Muscle of leg (tissue), 11 donors: Measurements from ENCODE around the gene ZNF283. TPM values are rescaled to one million over a fixed set of nuclear protein-coding genes. Genes with fewer than 3 reads are reported as not detected.
A peak's percentile ranks its signal among the peaks of the same experiment; 100 is the strongest.
"Not testable (repeated sequence)": the region's sequence is repeated elsewhere in the genome, so short reads cannot be mapped to it uniquely, and the experiment has no call there.

ENCODE experiments used
- DNase-seq: peaks from one replicate; pipeline ENCODE4 v3.0.0; 2013
- H3K27ac ChIP-seq: one replicate; pipeline ENCODE4 v1.5.1; 2013; ENCODE audit warnings: mild to moderate bottlenecking, low read length, control low read depth
- H3K27me3 ChIP-seq: one replicate; pipeline ENCODE4 v1.6.1; 2013; ENCODE audit warnings: low read length; ENCODE audit not compliant: control insufficient read depth, insufficient read depth
- H3K36me3 ChIP-seq: one replicate; pipeline ENCODE4 v1.6.1; 2013; ENCODE audit warnings: low read length; ENCODE audit not compliant: control insufficient read depth, insufficient read depth
- H3K4me1 ChIP-seq: one replicate; pipeline ENCODE4 v1.6.1; 2013; ENCODE audit warnings: low read length; ENCODE audit not compliant: control insufficient read depth, insufficient read depth
- H3K4me3 ChIP-seq: one replicate; pipeline ENCODE4 v1.5.1; 2013; ENCODE audit warnings: low read length, control low read depth
- H3K9me3 ChIP-seq: replicated peaks from 2 replicates; pipeline ENCODE4 v1.6.1; 2013; ENCODE audit warnings: low read depth, low read length; ENCODE audit not compliant: control insufficient read depth
- WGBS: methylation state at CpG from one replicate; pipeline ENCODE4 v1.1.5; 2013; ENCODE audit warnings: missing lambda C conversion rate; ENCODE audit not compliant: insufficient coverage; 5-methylcytosine and 5-hydroxymethylcytosine counted together
- polyA plus RNA-seq, 8 donors: library from polyadenylated mRNA; unstranded; fragments of 120-200 nt; gene quantifications; one replicate each; pipeline versions ENCODE4 v1.2.1 to v1.2.3, GENCODE V29; 2013; ENCODE audit warnings: inconsistent platforms in 1 of 8, low replicate concordance in 1 of 8; ENCODE audit not compliant: insufficient read length in 8 of 8, insufficient read depth in 1 of 8
- total RNA-seq: library from RNA; stranded (reverse); fragments of 120-200 nt; gene quantifications from one replicate; pipeline ENCODE4 v1.2.4, GENCODE V29; 2013

Gene ZNF283
- total and polyA plus RNA-seq, 9 donors = 5.9 to 16.8 (median 9.0) TPM

DNA sequence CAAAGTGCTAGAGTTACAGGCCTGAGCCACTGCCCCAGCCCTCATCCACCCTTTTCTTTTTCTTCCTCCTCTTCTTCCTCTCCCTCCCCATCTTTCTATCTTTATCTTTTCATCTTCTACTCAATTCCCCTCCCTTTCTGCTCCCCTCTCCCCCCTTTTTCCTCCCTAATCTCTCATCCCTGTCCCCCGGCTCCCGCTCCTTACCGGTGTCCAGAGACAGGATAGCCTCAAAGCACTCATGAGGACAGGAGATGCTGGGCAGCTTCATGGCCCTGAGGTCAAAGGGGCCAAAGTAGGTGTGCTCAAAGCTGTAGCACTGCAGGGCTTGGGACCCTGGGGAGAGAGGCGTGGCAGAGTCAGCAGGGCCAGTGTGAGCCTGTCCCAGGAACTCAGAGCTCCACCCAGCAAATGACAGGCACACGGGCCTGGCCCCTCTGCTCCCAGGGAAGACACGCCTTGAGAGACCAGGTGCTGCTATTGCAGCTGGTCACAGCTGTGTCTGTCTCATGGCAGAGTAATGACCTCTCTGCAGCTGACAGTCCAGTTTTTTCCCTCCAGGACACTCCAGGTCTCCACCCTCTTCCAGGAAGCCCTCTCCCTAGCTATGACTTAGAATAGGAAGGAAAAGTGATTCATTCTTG lies 27.5 kb upstream of the ZNF283 start:
- no peak overlapping the region for H3K4me3 ChIP-seq

DNA sequence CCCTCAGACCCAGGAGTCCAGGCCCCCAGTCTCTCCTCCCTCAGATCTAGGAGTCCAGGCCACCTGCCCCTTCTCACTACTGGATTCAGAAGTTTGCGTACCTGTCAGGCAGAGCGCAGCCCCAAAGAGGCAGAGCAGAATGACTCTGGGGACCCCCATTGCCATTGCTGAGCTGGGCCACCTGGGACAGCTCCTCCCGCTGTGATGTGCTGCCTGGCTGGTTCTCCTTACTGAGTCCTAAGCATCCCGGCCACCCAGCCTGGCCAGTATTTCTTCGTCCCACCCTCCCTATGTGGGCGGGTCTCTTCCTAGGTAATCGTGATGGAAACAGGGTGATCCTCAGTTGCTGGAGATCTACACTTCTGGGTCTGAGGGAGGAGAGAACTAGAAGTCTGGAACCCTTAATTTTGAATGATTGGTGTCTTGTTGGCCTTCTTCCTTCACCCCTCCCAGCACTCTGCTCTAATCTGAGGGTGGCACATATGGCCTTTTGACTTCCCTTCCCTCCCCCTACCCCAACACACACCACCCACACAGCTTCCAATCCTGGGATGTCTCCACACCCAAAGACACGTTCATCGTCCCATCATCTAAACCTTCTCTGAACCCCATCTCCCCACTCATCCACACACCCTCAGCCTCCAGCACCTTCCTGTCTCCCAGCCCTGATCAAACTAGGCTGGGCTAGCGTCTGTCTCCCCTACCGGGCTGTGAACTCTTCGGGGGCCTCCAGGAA lies 24.7 kb upstream of the ZNF283 start, which contains the start of gene LYPD5:
Gene LYPD5 (minus strand): TSS at position 232 of the 736 bp plus-strand sequence. CDS start 67 bp downstream, at position 165.
- no peaks in the 10 kb centered on the region for H3K36me3 ChIP-seq
- no peak within 1 kb of the TSS for H3K27ac ChIP-seq
- peaks cover 7% of the 10 kb centered on the region for H3K4me1 ChIP-seq
- 68% methylated on average over 9 of the region's 12 CpGs for WGBS
- H3K9me3 ChIP-seq = no peaks in the 10 kb centered on the region
- H3K4me3 ChIP-seq = no peak within 1 kb of the TSS
- H3K27me3 ChIP-seq = peaks cover 15% of the 10 kb centered on the region
- no peak for DNase-seq

More for the DNA sequence above, 27.5 kb upstream of the ZNF283 start:
- WGBS = 51% methylated on average over 6 of the region's 6 CpGs
- Histone ChIP-seq H3K4me1 (peaks cover 7% of the 10 kb centered on the region), H3K36me3 (no peaks in the 10 kb centered on the region), H3K27me3 (peaks cover 15% of the 10 kb centered on the region), H3K9me3 (no peaks in the 10 kb centered on the region), H3K27ac (no peak overlapping the region)
- no peak for DNase-seq

DNA sequence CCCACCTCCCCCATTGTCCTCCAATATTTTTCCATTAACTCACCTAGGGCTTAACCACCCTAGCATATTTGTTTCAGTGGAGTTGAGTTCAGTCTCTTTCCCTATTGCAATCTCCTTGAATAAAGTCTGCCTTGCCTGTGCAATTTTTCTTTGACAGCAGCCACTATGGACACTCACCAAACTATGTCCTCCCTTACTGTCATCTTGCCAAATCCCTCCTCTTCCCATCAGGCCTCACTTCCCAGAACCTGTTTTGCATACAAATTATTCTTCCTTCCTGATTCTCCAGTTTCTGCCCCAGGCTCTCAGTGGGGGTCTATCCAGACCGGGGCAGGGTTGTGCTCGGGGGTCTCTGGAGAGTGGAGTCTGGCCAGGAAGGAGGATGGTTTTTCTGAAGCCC lies 22.7 kb upstream of the ZNF283 start:
- WGBS = 40% methylated on average over 1 of the region's 2 CpGs
- Histone ChIP-seq H3K27ac (no peak overlapping the region), H3K36me3 (no peaks in the 10 kb centered on the region), H3K4me3 (no peak overlapping the region), H3K27me3 (no peaks in the 10 kb centered on the region), H3K9me3 (no peaks in the 10 kb centered on the region), H3K4me1 (no peaks in the 10 kb centered on the region)
- DNase-seq = no peak

DNA sequence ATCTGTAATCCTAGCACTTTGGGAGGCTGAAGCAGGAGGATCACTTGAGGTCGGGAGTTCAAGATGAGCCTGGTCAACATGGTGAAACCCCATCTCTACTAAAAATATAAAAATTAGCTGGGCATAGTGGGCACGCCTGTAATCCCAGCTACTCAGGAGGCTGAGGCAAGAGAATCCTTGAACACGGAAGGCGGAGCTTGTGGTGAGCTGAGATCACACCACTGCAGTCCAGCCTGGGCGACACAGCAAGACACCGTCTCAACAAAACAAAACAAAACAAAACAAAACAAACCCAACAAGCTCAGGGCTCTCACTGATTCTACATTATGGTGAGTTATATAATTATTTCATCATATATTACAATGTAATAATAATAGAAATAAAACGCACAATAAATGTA lies 20.7 kb upstream of the ZNF283 start:
- not testable (repeated sequence) for H3K4me1 ChIP-seq, H3K27me3 ChIP-seq, H3K27ac ChIP-seq, H3K9me3 ChIP-seq, H3K4me3 ChIP-seq, H3K36me3 ChIP-seq, DNase-seq
- no CpG with 5 or more reads among the region's 7 CpGs for WGBS

DNA sequence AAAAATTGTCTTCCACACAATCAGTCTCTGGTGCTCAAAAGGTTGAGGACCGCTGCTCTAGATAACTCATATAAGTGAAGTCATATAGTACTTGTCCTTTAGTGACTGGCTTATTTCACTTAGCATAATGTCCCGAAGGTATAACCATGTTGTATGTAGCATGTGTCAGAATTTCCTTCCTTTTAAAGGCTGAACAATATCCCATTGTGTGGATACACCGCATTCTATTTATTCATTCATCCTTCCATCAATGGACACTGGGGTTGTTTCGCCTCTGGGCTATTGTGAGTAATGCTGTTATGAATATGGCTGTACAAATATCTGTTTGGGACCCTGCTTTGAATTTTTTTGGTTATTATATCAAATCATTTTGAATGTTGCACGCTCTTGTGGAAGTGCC lies 20.3 kb upstream of the ZNF283 start:
- no peak overlapping the region for H3K27ac ChIP-seq
- no peaks in the 10 kb centered on the region for H3K27me3 ChIP-seq
- WGBS = no CpG with 5 or more reads among the region's 5 CpGs
- H3K9me3 ChIP-seq = no peaks in the 10 kb centered on the region
- H3K36me3 ChIP-seq = no peaks in the 10 kb centered on the region
- no peak for DNase-seq
- no peaks in the 10 kb centered on the region for H3K4me1 ChIP-seq
- no peak overlapping the region for H3K4me3 ChIP-seq

DNA sequence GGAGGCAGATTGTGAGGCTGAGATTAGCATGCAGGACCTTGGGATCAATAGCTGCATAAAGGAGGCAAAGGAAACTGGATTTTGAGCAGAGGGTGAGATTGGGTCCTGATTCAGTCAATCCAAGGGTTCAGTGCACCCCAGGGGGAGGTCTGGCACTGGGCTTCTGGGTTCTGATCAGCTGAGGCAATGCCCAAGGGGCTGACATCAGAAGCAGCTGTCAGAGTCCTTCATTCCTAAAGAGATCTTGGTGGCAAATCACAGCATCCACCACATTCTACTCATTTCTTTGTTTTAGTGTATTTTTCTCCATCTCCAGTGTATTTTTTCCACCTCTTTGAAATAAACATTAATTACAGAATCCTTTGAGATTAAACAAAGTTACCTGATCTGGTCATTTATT lies 19.5 kb upstream of the ZNF283 start:
- Histone ChIP-seq H3K36me3 (no peaks in the 10 kb centered on the region), H3K27ac (no peak overlapping the region), H3K4me1 (no peaks in the 10 kb centered on the region), H3K27me3 (no peaks in the 10 kb centered on the region), H3K9me3 (no peaks in the 10 kb centered on the region), H3K4me3 (no peak overlapping the region)
- no peak for DNase-seq

DNA sequence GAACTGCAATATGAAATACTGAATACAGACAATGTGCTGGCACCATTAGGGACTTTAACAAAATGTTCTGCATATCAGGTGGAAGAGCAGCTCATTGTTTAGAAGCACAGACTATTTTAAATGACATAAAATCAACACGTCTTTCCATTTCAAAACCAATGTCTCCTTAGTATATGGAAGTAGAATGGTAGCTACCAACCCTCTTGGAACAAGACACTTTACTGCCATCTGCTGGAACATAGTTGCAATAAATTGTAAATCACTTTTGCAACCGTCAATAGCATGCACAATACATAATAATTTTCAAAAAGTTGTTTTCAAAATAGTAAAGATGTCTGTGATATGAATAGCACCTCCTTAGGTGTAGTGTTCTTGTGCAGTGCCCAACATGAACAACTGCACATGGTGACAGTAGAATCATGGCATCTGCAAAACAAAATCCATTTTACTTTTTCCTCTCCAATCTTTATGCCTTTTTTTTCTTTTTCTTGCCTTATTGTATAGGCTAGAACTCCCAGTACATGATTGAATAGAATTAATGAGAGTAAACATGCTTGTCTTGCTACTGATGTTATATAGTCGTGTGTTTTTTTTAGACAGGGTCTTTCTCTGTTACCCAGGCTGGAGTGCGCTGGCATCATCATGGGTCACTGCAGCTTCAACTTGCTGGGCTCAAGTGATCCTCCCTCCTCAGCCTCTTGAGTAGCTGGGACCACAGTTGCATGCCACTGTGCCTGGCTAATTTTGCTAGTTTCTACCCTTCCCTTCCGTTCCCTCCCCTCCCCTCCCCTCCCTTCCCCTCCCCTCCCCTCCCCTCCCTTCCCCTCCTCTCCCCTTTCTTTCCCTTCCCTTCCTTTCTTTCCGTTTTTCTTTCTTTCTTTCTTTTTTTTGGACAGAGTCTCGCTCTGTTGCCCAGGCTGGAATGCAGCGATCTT lies 17.1 kb upstream of the ZNF283 start:
- peaks cover 2% of the 10 kb centered on the region for H3K27me3 ChIP-seq
- no peaks in the 10 kb centered on the region for H3K36me3 ChIP-seq
- WGBS = 63% methylated on average over 3 of the region's 8 CpGs
- no peaks in the 10 kb centered on the region for H3K9me3 ChIP-seq
- no peak overlapping the region for H3K27ac ChIP-seq
- no peak overlapping the region for H3K4me3 ChIP-seq
- peak; percentile 48 for DNase-seq
- H3K4me1 ChIP-seq = no peaks in the 10 kb centered on the region

DNA sequence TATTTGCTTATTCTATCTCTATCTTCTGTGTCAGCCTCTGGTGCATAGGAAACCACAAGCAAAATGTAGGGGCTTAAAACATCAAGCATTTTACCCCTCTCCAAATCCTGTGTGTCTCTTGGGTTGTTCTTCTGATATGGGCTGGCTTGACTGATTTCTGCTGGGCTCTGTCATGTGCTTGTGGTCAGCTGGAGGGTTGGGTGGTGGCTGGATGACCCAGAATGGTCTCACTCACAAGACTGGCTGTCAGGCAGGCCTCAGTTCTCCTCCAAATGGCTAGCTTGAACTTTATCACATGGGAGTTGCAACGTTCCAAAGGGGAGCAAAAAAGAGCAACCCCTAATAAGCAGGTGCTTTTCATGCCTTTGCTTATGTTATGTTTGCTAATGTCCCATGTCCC lies 15.3 kb upstream of the ZNF283 start:
- Histone ChIP-seq H3K27ac (no peak overlapping the region), H3K27me3 (peaks cover 2% of the 10 kb centered on the region), H3K4me1 (no peaks in the 10 kb centered on the region), H3K9me3 (no peaks in the 10 kb centered on the region), H3K4me3 (no peak overlapping the region), H3K36me3 (no peaks in the 10 kb centered on the region)
- no peak for DNase-seq
- whole genome bisulfite sequencing = 20% methylated on average over 1 of the region's 1 CpG

DNA sequence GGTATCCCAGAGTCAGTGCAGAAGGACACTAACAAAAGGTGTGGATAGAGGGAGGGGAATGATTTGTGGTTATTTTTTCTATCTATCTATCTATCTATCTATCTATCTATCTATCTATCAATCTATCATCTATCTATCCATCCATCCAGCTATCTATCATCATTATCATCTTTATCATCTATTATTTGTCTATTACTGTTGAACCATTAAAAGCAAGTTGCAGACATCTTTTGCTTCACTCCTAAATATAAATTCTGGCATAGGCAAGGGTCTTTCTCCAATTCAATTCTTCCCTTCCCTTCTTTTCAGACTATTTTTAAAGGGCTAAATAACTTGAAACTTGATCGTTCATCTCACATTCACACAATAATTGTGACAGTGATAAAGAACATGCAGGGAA lies 14.9 kb upstream of the ZNF283 start:
- Histone ChIP-seq H3K27ac (no peak overlapping the region), H3K9me3 (no peaks in the 10 kb centered on the region), H3K36me3 (no peaks in the 10 kb centered on the region), H3K27me3 (peaks cover 2% of the 10 kb centered on the region), H3K4me1 (no peaks in the 10 kb centered on the region), H3K4me3 (no peak overlapping the region)
- no peak for DNase-seq
- no CpG with 5 or more reads among the region's 1 CpG for WGBS

DNA sequence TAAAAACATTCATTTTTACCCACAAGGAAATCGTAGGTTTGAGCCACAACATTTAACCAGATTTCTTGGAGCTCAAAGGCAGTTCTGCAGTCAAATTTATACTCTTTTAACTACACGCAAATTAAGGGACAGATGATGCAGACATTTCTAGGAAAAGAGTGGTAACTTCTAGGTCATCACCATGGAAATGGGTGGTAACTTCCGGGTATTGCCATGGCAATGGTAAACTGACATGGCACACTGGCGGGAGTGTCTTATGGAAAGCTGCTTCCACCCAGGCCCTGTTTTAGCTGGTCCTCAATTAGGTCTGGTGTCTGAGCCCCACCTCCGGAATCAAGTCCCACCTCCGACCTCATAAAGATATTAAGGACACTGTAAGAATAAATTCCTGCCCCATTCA lies 14.4 kb upstream of the ZNF283 start:
- DNase-seq = no peak
- H3K9me3 ChIP-seq = no peaks in the 10 kb centered on the region
- H3K4me1 ChIP-seq = no peaks in the 10 kb centered on the region
- H3K36me3 ChIP-seq = no peaks in the 10 kb centered on the region
- WGBS = 40% methylated on average over 1 of the region's 6 CpGs
- H3K27ac ChIP-seq = no peak overlapping the region
- peaks cover 2% of the 10 kb centered on the region for H3K27me3 ChIP-seq
- no peak overlapping the region for H3K4me3 ChIP-seq
